ENCODE data around the gene SPACA7.

SPACA7 gene

DNA sequence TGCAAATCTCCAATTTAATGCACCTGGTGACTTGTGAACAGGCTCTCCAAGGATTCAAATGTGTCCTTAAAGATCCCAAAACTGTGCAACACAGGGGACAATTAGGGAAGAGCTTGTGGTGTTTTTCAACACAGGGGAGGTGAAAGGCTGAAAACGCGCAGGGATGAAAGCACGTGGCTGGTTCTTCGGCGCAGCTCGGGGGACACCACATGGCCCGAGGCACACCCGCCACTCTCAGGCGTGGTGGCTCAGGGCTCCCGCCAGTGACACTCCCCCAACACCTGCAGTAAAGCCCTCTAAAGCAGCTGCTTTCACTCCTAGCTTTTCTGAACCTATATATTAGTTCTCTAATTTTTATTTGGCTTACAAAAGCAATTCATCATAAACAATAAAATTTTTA is 91.9 kb downstream of the SPACA7 start:
- TF ChIP-seq FOXP2 (optimal IDR thresholded peaks at IDR 0.05; ENCODE audit: borderline replicate concordance, extremely low read depth, extremely low read length, insufficient read depth) (no peak), TAF1 (IDR thresholded peaks at IDR 0.05; ENCODE audit: borderline replicate concordance, insufficient read depth, low read length) (no peak), REST (IDR thresholded peaks at IDR 0.05; ENCODE audit: insufficient read depth in 1 of 2, low read depth in 2 of 2, low read length in 2 of 2) (no peak), POLR2AphosphoS5 (IDR thresholded peaks at IDR 0.05; ENCODE audit: low read depth, low read length) (no peak), SIN3A (IDR thresholded peaks at IDR 0.05; ENCODE audit: borderline replicate concordance, insufficient read depth, low read length) (no peak)

DNA sequence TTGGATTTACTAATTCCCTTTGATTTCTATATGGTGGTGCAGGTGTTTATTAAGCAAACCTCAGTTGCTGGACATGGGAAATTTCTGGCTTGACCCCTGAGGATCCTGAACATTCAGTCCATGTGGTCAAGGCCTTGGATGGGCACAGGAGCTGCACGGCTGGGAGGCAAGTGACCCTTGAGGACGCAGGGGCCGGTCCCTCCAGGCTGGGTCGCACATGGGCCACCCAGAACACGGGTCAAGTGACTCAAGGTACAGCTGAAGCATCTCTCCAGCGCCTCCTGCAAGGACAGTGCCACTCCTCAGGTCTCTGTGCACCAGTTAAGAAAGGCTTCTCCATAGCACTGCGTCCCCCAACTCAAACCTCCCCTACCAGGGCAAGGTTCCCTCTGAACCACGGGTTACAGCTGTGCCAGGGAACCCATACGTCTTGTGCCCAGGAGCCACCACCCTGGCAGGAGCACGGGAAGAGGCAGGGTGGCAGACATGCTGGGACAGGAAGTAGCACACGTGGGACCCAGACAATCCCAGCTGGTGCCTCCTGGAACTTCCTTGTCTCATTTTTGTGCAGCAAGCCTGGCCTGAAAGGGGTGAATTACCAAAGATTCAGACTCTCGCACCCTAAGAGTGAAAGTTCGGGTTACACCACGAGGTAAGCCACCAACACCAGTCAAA is 93.1 kb downstream of the SPACA7 start:
- no peak for TF ChIP-seq REST (IDR thresholded peaks at IDR 0.05; ENCODE audit: insufficient read depth in 1 of 2, low read depth in 2 of 2, low read length in 2 of 2)
- TF ChIP-seq FOXP2 (optimal IDR thresholded peaks at IDR 0.05; ENCODE audit: borderline replicate concordance, extremely low read depth, extremely low read length, insufficient read depth): no peak
- no peak for TF ChIP-seq TAF1 (IDR thresholded peaks at IDR 0.05; ENCODE audit: borderline replicate concordance, insufficient read depth, low read length)
- no peak for TF ChIP-seq POLR2AphosphoS5 (IDR thresholded peaks at IDR 0.05; ENCODE audit: low read depth, low read length)
- TF ChIP-seq SIN3A (IDR thresholded peaks at IDR 0.05; ENCODE audit: borderline replicate concordance, insufficient read depth, low read length): no peak

DNA sequence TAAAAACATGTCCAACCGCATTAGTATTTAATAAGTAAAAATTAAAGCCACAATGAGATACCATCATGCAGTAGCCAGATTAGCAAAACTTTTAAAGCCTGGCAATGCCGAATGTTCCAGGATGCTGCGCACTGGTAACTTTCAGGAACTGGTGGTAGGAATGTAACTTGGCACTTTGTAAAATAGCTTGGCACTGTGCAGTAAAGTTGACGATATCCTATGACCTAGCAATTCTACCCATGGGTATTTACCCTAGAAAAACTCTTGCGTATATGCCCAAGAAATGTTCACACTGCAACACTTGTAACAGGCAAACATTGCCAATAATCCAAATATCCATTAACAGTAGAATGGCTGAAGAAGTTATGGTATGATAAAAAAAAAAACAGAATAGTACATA is 97.7 kb downstream of the SPACA7 start:
- TF ChIP-seq TAF1 (IDR thresholded peaks at IDR 0.05; ENCODE audit: borderline replicate concordance, insufficient read depth, low read length): no peak

- TF ChIP-seq FOXP2 (optimal IDR thresholded peaks at IDR 0.05; ENCODE audit: borderline replicate concordance, extremely low read depth, extremely low read length, insufficient read depth) (no peak), REST (IDR thresholded peaks at IDR 0.05; ENCODE audit: insufficient read depth in 1 of 2, low read depth in 2 of 2, low read length in 2 of 2) (no peak)
Measured at GRCh38 chr13:112474869-112475268, 98.7 kb downstream of the SPACA7 start.

- no peak for TF ChIP-seq FOXP2 (optimal IDR thresholded peaks at IDR 0.05; ENCODE audit: borderline replicate concordance, extremely low read depth, extremely low read length, insufficient read depth)
- TF ChIP-seq TAF1 (IDR thresholded peaks at IDR 0.05; ENCODE audit: borderline replicate concordance, insufficient read depth, low read length): no peak
- TF ChIP-seq REST (IDR thresholded peaks at IDR 0.05; ENCODE audit: insufficient read depth in 1 of 2, low read depth in 2 of 2, low read length in 2 of 2): no peak
- TF ChIP-seq SIN3A (IDR thresholded peaks at IDR 0.05; ENCODE audit: borderline replicate concordance, insufficient read depth, low read length): no peak
- no peak for TF ChIP-seq POLR2AphosphoS5 (IDR thresholded peaks at IDR 0.05; ENCODE audit: low read depth, low read length)
Measured at GRCh38 chr13:112475889-112476288, 99.7 kb downstream of the SPACA7 start.

All from PFSK-1 (cell line).